ENCODE data around the gene BPIFA1.

BPIFA1 gene

GRCh38 chr20:33235696-33236095 lies at the start of gene BPIFA1:
BPIFA1 (plus strand) TSS chr20:33235996; CDS start chr20:33237712, 1,716 bp downstream.
- DNase-seq (ENCODE audit: low spot score) = no peak

- DNase-seq (ENCODE audit: low spot score) = no peak
Observed at GRCh38 chr20:33187491-33187890, 48.3 kb upstream of the BPIFA1 start.

- no peak for DNase-seq (ENCODE audit: low spot score)
Observed at GRCh38 chr20:33188421-33188820, 47.4 kb upstream of the BPIFA1 start.

- no peak for DNase-seq (ENCODE audit: low spot score)
Observed at GRCh38 chr20:33191484-33191883, 44.3 kb upstream of the BPIFA1 start.

GRCh38 chr20:33191955-33192354 lies 43.8 kb upstream of the BPIFA1 start:
- no peak for DNase-seq (ENCODE audit: low spot score)

- no peak for DNase-seq (ENCODE audit: low spot score)
Observed at GRCh38 chr20:33192912-33193501, 42.8 kb upstream of the BPIFA1 start.

GRCh38 chr20:33199026-33199425 lies 36.8 kb upstream of the BPIFA1 start:
- no peak for DNase-seq (ENCODE audit: low spot score)

- no peak for DNase-seq (ENCODE audit: low spot score)
Observed at GRCh38 chr20:33202451-33202850, 33.3 kb upstream of the BPIFA1 start.

- DNase-seq (ENCODE audit: low spot score) = no peak
Observed at GRCh38 chr20:33203444-33203843, 32.4 kb upstream of the BPIFA1 start.

- DNase-seq (ENCODE audit: low spot score) = peak; percentile 26
Observed at GRCh38 chr20:33209789-33210188, 26.0 kb upstream of the BPIFA1 start.

GRCh38 chr20:33210371-33210770 lies 25.4 kb upstream of the BPIFA1 start:
- DNase-seq (ENCODE audit: low spot score) = no peak

- DNase-seq (ENCODE audit: low spot score) = no peak
Observed at GRCh38 chr20:33211817-33212424, 23.9 kb upstream of the BPIFA1 start.

- DNase-seq (ENCODE audit: low spot score) = no peak
Observed at GRCh38 chr20:33217052-33217451, 18.7 kb upstream of the BPIFA1 start, which contains the start of gene BPIFA3. BPIFA3 (plus strand) TSS chr20:33217352; CDS start chr20:33217537, 185 bp downstream.

- DNase-seq (ENCODE audit: low spot score) = no peak
Observed at GRCh38 chr20:33224399-33224798, 11.4 kb upstream of the BPIFA1 start.

- DNase-seq (ENCODE audit: low spot score) = no peak
Observed at GRCh38 chr20:33229843-33230242, 6.0 kb upstream of the BPIFA1 start.

GRCh38 chr20:33231237-33231636 lies 4.6 kb upstream of the BPIFA1 start:
- DNase-seq (ENCODE audit: low spot score) = no peak

GRCh38 chr20:33232486-33233072 lies 3.2 kb upstream of the BPIFA1 start:
- DNase-seq (ENCODE audit: low spot score) = no peak

- DNase-seq (ENCODE audit: low spot score) = no peak
Observed at GRCh38 chr20:33233129-33233774, 2.5 kb upstream of the BPIFA1 start.

GRCh38 chr20:33234050-33234449 lies 1.7 kb upstream of the BPIFA1 start:
- DNase-seq (ENCODE audit: low spot score) = no peak

- no peak for DNase-seq (ENCODE audit: low spot score)
Observed at GRCh38 chr20:33236351-33236750, 555 bp downstream of the BPIFA1 start.

GRCh38 chr20:33237989-33238388 lies 2.2 kb downstream of the BPIFA1 start:
- no peak for DNase-seq (ENCODE audit: low spot score)

GRCh38 chr20:33239418-33239817 lies 3.6 kb downstream of the BPIFA1 start:
- no peak for DNase-seq (ENCODE audit: low spot score)

All from CD4-positive, alpha-beta T cell treated with Interleukin-15 for 4 hours (primary cell).